Measurements from ENCODE around the gene RARS1. TPM values are rescaled to one million over a fixed set of nuclear protein-coding genes. Genes with fewer than 3 reads are reported as not detected.

Gene RARS1
- total and polyA plus RNA-seq, 2 experiments from 2014 or later = 75.1 to 129 TPM

GRCh38 chr5:168463081-168463480 is 23.2 kb upstream of the RARS1 start:
- H3K36me3 ChIP-seq (ENCODE audit: insufficient read depth) = no peaks in the 10 kb centered on the region; the same call in 1 of the 2 replicates
- no peaks in the 10 kb centered on the region for H3F3A ChIP-seq (replicated peaks; ENCODE audit: low read depth)
- no peak overlapping the region for H3K27ac ChIP-seq (ENCODE audit: low read depth)
- H3K27me3 ChIP-seq (ENCODE audit: insufficient read depth) = no peaks in the 10 kb centered on the region
- Mint-ChIP-seq H3K27me3 (ENCODE audit: insufficient read depth, low read depth, poor library complexity) (peaks cover 3% of the 10 kb centered on the region), H3K27ac (no peak overlapping the region), H3K9me3 (no peaks in the 10 kb centered on the region), H3K4me1 (no peaks in the 10 kb centered on the region), H3K36me3 (ENCODE audit: low read depth) (peaks cover 50% of the 10 kb centered on the region), H3K4me3 (no peak overlapping the region)
- DNase-seq (ENCODE audit: low spot score) (no peak), ATAC-seq (no peak)
- no peaks in the 10 kb centered on the region for H4K20me1 ChIP-seq (replicated peaks; ENCODE audit: insufficient read depth)
- H3K9me2 ChIP-seq (ENCODE audit: insufficient read depth) = no peaks in the 10 kb centered on the region
- H3K79me2 ChIP-seq (replicated peaks; ENCODE audit: insufficient read depth) = no peaks in the 10 kb centered on the region
- TF ChIP-seq POLR2AphosphoS5 (IDR thresholded peaks at IDR 0.05; ENCODE audit: low read depth) = no peak
- no peak for TF ChIP-seq NANOG (IDR thresholded peaks at IDR 0.05; ENCODE audit: borderline replicate concordance)
- no peak for TF ChIP-seq STAT1 (IDR thresholded peaks at IDR 0.05; ENCODE audit: unreplicated experiment)
- TF ChIP-seq REST (IDR thresholded peaks at IDR 0.05; ENCODE audit: unreplicated experiment) = no peak
- no peak for TF ChIP-seq CTCF (conservative IDR thresholded peaks at IDR 0.05; ENCODE audit: low read depth in 2 of 2)
- TF ChIP-seq JUNB (IDR thresholded peaks at IDR 0.05; ENCODE audit: unreplicated experiment) = no peak
- no peak for TF ChIP-seq EZH2 (IDR thresholded peaks at IDR 0.05; ENCODE audit: low read depth, unreplicated experiment)
- no peak for TF ChIP-seq ZNF462 (CRISPR knock-in tag; IDR thresholded peaks at IDR 0.05)
- no peak for TF ChIP-seq CREB1 (CRISPR knock-in tag; IDR thresholded peaks at IDR 0.05; ENCODE audit: low read depth)
- TF ChIP-seq ETS1 (IDR thresholded peaks at IDR 0.05) = no peak
- TF ChIP-seq ZNF114 (CRISPR knock-in tag; IDR thresholded peaks at IDR 0.05) = no peak
- TF ChIP-seq EZH2phosphoT487 (IDR thresholded peaks at IDR 0.05; ENCODE audit: unreplicated experiment) = no peak
- no peak for TF ChIP-seq ZNF331 (CRISPR knock-in tag; IDR thresholded peaks at IDR 0.05; ENCODE audit: low read depth)
- no peak overlapping the region for H3K4me3 ChIP-seq
- no peaks in the 10 kb centered on the region for H3K4me1 ChIP-seq (ENCODE audit: insufficient read depth)
- no peak overlapping the region for H2AFZ ChIP-seq
- no peak overlapping the region for H3K4me2 ChIP-seq
